ENCODE data around the gene RAPGEF6. TPM values are rescaled to one million over a fixed set of nuclear protein-coding genes. Genes with fewer than 3 reads are reported as not detected.

RAPGEF6 gene
- total RNA-seq, 4 donors from 2014 or later, result 17.2 to 23.3 (median 20.1) TPM

DNA sequence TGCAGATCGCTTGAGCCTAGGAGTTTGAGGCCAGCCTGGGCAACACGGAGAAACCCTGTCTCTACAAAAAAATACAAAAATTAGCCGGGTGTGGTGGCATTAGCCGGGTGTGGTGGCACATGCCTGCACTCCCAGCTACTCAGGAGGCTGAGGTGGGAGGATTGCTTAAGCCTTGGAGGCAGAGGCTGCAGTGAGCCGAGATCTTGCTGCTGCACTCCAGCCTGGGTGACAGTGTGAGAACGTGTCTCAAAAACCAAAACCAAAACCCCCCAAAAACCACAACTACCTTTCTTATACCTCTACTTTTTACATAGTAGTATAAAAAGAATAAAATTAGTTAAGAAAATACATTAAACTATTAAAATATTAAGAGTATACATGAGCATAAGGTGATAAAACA lies 121.2 kb downstream of the RAPGEF6 start:
- H3K27me3 ChIP-seq, result no peaks in the 10 kb centered on the region
- H3K4me1 ChIP-seq, result peaks cover 0 to 4% (median 0%) of the 10 kb centered on the region in 4 donors
- peaks cover 0 to 24% (median 5%) of the 10 kb centered on the region in 4 donors for H3K36me3 ChIP-seq
- no peak overlapping the region for H3K4me3 ChIP-seq
- 92% methylated on average over 6 of the region's 6 CpGs for WGBS
- no peak for DNase-seq (ENCODE audit: extremely low spot score)
- TF ChIP-seq EP300 (IDR thresholded peaks at IDR 0.05) (no peak), POLR2A (IDR thresholded peaks at IDR 0.05; ENCODE audit: low read depth) (no peak), CTCF (IDR thresholded peaks at IDR 0.05) (no peak), POLR2AphosphoS5 (IDR thresholded peaks at IDR 0.05) (no peak)
- intact Hi-C loops (cut with DNase I), result no loop called here
- no peaks in the 10 kb centered on the region for H3K9me3 ChIP-seq
- no peak overlapping the region for H3K27ac ChIP-seq (replicated peaks in 1 of 4)

DNA sequence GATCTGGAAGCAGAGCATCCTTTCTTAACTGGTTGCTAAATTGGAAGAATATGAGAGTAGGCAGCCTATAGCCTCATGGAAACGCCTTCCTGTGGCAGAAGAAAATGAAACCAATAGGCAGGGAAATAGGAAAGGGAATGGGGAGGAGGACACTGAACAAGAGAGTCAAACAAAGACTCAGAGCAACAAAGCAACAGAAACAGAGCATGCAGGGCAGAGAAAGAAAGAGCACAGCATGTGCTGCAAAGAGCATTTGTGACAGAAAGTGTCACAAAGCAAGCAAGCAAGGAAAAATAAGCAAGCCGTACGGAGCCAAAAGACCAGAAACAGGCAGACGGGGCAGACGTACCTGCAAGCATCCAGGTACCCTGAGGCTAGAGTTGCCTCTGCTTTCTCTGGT lies 123.1 kb downstream of the RAPGEF6 start:
- no peak for TF ChIP-seq CTCF (IDR thresholded peaks at IDR 0.05)
- no peak for TF ChIP-seq EP300 (IDR thresholded peaks at IDR 0.05)
- no peak for TF ChIP-seq POLR2AphosphoS5 (IDR thresholded peaks at IDR 0.05)
- no peak for TF ChIP-seq POLR2A (IDR thresholded peaks at IDR 0.05; ENCODE audit: low read depth)
- 99% methylated on average over 5 of the region's 5 CpGs for WGBS
- H3K9me3 ChIP-seq, result no peaks in the 10 kb centered on the region
- no peak overlapping the region for H3K4me3 ChIP-seq
- H3K4me1 ChIP-seq, result peaks cover 0 to 4% (median 0%) of the 10 kb centered on the region in 4 donors
- intact Hi-C loops (cut with DNase I), result no loop called here
- no peaks in the 10 kb centered on the region for H3K27me3 ChIP-seq
- peaks cover 0 to 24% (median 5%) of the 10 kb centered on the region in 4 donors for H3K36me3 ChIP-seq
- H3K27ac ChIP-seq (replicated peaks in 1 of 4), result no peak overlapping the region
- DNase-seq (ENCODE audit: extremely low spot score), result no peak

DNA sequence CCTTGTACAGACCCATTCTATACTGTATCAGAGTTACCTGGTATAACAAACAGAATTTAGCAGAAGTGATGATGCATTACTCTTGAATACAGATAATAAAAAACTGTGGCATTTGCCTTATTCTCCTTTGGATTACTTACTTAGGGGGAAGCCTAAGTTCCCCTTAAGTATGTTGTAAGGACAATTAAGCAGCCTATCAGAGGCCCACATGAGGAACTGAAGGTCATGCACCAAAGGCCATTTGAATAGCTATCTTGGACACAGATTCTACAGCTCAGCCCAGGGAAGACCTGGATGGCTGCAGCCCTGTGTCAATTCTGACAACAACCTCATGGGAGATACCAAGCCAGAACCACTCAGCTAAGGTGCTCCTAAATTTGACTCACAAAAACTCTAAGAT lies 125.2 kb downstream of the RAPGEF6 start:
- TF ChIP-seq CTCF (IDR thresholded peaks at IDR 0.05), result no peak
- no peak for TF ChIP-seq EP300 (IDR thresholded peaks at IDR 0.05)
- TF ChIP-seq POLR2A (IDR thresholded peaks at IDR 0.05; ENCODE audit: low read depth), result no peak
- no peak for TF ChIP-seq POLR2AphosphoS5 (IDR thresholded peaks at IDR 0.05)
- Histone ChIP-seq H3K4me3 (no peak overlapping the region), H3K36me3 (peaks cover 0 to 35% (median 13%) of the 10 kb centered on the region in 4 donors)

GRCh38 chr5:131505237-131505908 lies 129.7 kb downstream of the RAPGEF6 start:
- Histone ChIP-seq H3K27ac (replicated peaks in 1 of 4) (no peak overlapping the region), H3K9me3 (no peaks in the 10 kb centered on the region), H3K4me3 (no peak overlapping the region), H3K27me3 (no peaks in the 10 kb centered on the region), H3K4me1 (no peaks in the 10 kb centered on the region), H3K36me3 (peaks cover 12 to 60% (median 31%) of the 10 kb centered on the region in 4 donors)
- no peak for TF ChIP-seq CTCF (IDR thresholded peaks at IDR 0.05)
- no peak for TF ChIP-seq EP300 (IDR thresholded peaks at IDR 0.05)
- no peak for TF ChIP-seq POLR2A (IDR thresholded peaks at IDR 0.05; ENCODE audit: low read depth)
- TF ChIP-seq POLR2AphosphoS5 (IDR thresholded peaks at IDR 0.05), result no peak
- DNase-seq (ENCODE audit: extremely low spot score), result no peak
- intact Hi-C loops (cut with DNase I), result no loop called here
- WGBS, result 75% methylated on average over 1 of the region's 1 CpG

More for the DNA sequence above, 125.2 kb downstream of the RAPGEF6 start:
- no peaks in the 10 kb centered on the region for H3K4me1 ChIP-seq
- no peaks in the 10 kb centered on the region for H3K9me3 ChIP-seq
- H3K27ac ChIP-seq (replicated peaks in 1 of 4), result no peak overlapping the region
- intact Hi-C loops (cut with DNase I), result no loop called here
- no peaks in the 10 kb centered on the region for H3K27me3 ChIP-seq
- no peak for DNase-seq (ENCODE audit: extremely low spot score)

DNA sequence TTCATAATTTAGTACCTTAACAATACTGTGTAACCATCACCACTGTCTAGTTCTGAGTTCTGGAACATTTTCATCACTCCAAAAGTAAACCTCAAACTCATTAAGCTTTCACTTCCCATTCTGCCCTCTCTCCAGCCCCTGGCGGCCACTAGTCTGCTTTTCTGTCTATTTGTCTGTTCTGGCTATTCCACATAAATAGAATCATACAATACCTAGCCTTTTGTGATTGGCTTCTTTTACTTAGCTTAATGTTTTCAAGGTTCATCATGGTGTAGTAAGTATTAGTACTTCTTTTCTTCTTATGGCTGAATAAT lies 138.7 kb downstream of the RAPGEF6 start:
- DNase-seq (ENCODE audit: extremely low spot score), result no peak
- TF ChIP-seq POLR2AphosphoS5 (IDR thresholded peaks at IDR 0.05), result no peak
- peak in 1 of 3 experiments; percentile 4 for TF ChIP-seq CTCF (IDR thresholded peaks at IDR 0.05)
- no peaks in the 10 kb centered on the region for H3K4me1 ChIP-seq
- peaks cover 11 to 54% (median 39%) of the 10 kb centered on the region in 4 donors for H3K36me3 ChIP-seq
- WGBS, result 91% methylated on average over 1 of the region's 1 CpG
- no peaks in the 10 kb centered on the region for H3K27me3 ChIP-seq
- intact Hi-C loops (cut with DNase I), result no loop called here
- H3K27ac ChIP-seq (replicated peaks in 1 of 4), result no peak overlapping the region
- no peaks in the 10 kb centered on the region for H3K9me3 ChIP-seq
- H3K4me3 ChIP-seq, result no peak overlapping the region
